DMS53 (cell line): Measurements from ENCODE around the gene SNRPB2.
A peak's percentile ranks its signal among the peaks of the same experiment; 100 is the strongest.

Experiments used
- DNase-seq: peaks from one replicate; lab custom pipeline; 2025; lab: John Stamatoyannopoulos, UW

Gene SNRPB2

GRCh38 chr20:16732506-16733152 is 2.8 kb downstream of the SNRPB2 start:
- DNase-seq = no peak

- DNase-seq = no peak
These were observed 10.7 kb downstream of the SNRPB2 start for GRCh38 chr20:16740365-16741072.

GRCh38 chr20:16744178-16744807 is 14.5 kb downstream of the SNRPB2 start:
- DNase-seq = no peak

GRCh38 chr20:16745204-16745603 is 15.4 kb downstream of the SNRPB2 start:
- no peak for DNase-seq

- DNase-seq = peak; percentile 87
These were observed 17.5 kb downstream of the SNRPB2 start for GRCh38 chr20:16747291-16747811.

GRCh38 chr20:16748308-16748900 is 18.6 kb downstream of the SNRPB2 start, which contains the start of gene OTOR:
Gene OTOR, plus strand, starts transcription at chr20:16748358. Its CDS starts 44 bp downstream, at chr20:16748402.
- DNase-seq = no peak

GRCh38 chr20:16749573-16749972 is 19.7 kb downstream of the SNRPB2 start:
- no peak for DNase-seq

GRCh38 chr20:16752082-16752481 is 22.3 kb downstream of the SNRPB2 start:
- no peak for DNase-seq

GRCh38 chr20:16752901-16753300 is 23.1 kb downstream of the SNRPB2 start:
- DNase-seq = no peak

GRCh38 chr20:16758454-16759180 is 28.8 kb downstream of the SNRPB2 start:
- no peak for DNase-seq

GRCh38 chr20:16759181-16759563 is 29.3 kb downstream of the SNRPB2 start:
- DNase-seq = no peak

- peak; percentile 42 for DNase-seq
These were observed 30.8 kb downstream of the SNRPB2 start for GRCh38 chr20:16760431-16761304.

- DNase-seq = peak; percentile 88
These were observed 31.5 kb downstream of the SNRPB2 start for GRCh38 chr20:16761305-16761829.

GRCh38 chr20:16764560-16764959 is 34.7 kb downstream of the SNRPB2 start:
- DNase-seq = no peak

GRCh38 chr20:16771213-16771612 is 41.4 kb downstream of the SNRPB2 start:
- DNase-seq = peak; percentile 39

GRCh38 chr20:16775961-16776360 is 46.1 kb downstream of the SNRPB2 start:
- no peak for DNase-seq

GRCh38 chr20:16777126-16777525 is 47.3 kb downstream of the SNRPB2 start:
- DNase-seq = no peak

- DNase-seq = no peak
These were observed 48.3 kb downstream of the SNRPB2 start for GRCh38 chr20:16778159-16778558.

GRCh38 chr20:16781496-16781895 is 51.7 kb downstream of the SNRPB2 start:
- DNase-seq = no peak

- no peak for DNase-seq
These were observed 55.4 kb downstream of the SNRPB2 start for GRCh38 chr20:16785226-16785625.
